SK-N-MC (cell line): ENCODE measurements around the gene ZNF428.

Experiments
- EZH2 ChIP-seq: fragments of 200-600 bp; sonication (generic); IDR thresholded peaks from one replicate; pipeline ENCODE4 v1.6.1; 2017; ENCODE audit warnings: antibody characterized with exemption
- POLR2AphosphoS5 ChIP-seq: IDR thresholded peaks from 2 replicates; pipeline ENCODE4 v1.6.1; 2012; ENCODE audit warnings: mild to moderate bottlenecking, low read depth, low read length, borderline replicate concordance

DNA sequence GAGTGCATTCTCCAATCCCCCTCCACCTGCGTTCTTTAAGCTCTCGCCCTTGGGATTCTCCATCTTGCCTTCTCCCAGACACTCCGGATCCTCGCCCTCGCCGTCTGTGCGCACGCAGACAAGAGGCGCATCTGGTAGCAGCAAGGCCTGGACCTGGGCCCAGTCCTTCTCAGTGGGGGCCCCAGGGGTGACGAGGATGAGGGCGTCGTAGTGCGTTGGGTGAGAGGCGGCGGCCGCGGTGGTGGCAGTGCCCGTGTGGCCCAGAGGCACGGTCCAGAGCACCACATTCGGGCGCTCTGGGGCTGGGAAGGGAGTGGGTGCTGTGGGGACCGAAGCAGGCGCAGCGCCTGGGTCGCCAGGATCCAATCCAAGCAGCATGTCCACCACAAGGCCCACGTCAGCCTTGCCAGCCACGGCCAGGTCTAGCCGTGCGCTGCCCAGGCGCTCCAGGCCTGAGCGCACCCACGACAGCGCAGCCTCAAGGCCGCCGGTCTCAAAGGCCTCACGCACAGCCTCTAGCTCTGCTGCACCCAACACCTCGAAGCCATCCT lies 26.6 kb downstream of the ZNF428 start:
- TF ChIP-seq EZH2: no peak
- TF ChIP-seq POLR2AphosphoS5: no peak
